ENCODE results near the gene NR2C2AP. TPM values are rescaled to one million over a fixed set of nuclear protein-coding genes. Genes with fewer than 3 reads are reported as not detected.

Gene NR2C2AP
- total RNA-seq, 1 donor, result 17.8 TPM

GRCh38 chr19:19160461-19161035 is 42.7 kb downstream of the NR2C2AP start:
- no peak for DNase-seq (ENCODE audit: low read depth)
- TF ChIP-seq CTCF (IDR thresholded peaks at IDR 0.05; ENCODE audit: insufficient read depth, low read length), result no peak
- H3K4me3 ChIP-seq (ENCODE audit: low read depth, low read length), result no peak overlapping the region

DNA sequence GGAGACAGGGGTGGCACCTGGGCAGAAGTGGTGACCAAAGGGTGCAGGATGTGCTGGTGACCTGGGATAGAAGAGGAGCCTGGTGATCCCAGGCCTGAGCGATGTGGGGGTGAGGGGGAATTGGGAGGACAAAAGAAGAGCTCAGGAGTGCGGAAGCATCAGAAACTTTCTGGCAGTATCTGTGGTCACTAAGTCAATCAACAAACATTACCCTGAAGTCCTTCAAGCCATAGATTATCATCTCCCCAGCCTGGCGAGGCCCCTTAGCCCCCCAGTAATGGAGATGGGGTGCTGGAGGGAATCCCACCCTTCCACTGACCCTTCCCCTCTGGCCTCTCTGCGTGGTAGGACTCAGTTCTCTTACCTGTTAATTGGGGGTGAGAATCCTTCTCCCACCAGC is 43.7 kb downstream of the NR2C2AP start:
- no peak overlapping the region for H3K4me3 ChIP-seq (ENCODE audit: low read depth, low read length)
- no peak for TF ChIP-seq CTCF (IDR thresholded peaks at IDR 0.05; ENCODE audit: insufficient read depth, low read length)
- no peak for DNase-seq (ENCODE audit: low read depth)

DNA sequence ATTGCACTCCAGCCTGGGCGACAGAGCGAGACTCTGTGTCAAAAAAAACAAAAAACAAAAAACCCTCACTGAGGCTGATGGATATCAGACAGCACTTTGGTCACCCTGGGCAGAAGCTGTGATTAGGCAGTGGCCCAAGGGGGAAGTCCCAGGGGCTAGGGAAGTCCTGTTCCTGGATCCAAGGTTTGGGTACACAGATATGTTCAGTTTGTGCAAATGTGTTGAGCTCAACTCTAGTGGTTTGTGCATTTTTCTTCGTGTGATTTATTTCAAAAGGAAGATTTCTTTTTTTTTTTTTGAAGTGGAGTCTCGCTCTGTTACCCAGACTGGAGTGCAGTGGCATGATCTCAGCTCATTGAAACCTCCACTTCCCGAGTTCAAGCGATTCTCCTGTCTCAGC is 45.4 kb downstream of the NR2C2AP start:
- TF ChIP-seq CTCF (IDR thresholded peaks at IDR 0.05; ENCODE audit: insufficient read depth, low read length), result no peak
- DNase-seq (ENCODE audit: low read depth), result no peak
- H3K4me3 ChIP-seq (ENCODE audit: low read depth, low read length), result no peak overlapping the region

DNA sequence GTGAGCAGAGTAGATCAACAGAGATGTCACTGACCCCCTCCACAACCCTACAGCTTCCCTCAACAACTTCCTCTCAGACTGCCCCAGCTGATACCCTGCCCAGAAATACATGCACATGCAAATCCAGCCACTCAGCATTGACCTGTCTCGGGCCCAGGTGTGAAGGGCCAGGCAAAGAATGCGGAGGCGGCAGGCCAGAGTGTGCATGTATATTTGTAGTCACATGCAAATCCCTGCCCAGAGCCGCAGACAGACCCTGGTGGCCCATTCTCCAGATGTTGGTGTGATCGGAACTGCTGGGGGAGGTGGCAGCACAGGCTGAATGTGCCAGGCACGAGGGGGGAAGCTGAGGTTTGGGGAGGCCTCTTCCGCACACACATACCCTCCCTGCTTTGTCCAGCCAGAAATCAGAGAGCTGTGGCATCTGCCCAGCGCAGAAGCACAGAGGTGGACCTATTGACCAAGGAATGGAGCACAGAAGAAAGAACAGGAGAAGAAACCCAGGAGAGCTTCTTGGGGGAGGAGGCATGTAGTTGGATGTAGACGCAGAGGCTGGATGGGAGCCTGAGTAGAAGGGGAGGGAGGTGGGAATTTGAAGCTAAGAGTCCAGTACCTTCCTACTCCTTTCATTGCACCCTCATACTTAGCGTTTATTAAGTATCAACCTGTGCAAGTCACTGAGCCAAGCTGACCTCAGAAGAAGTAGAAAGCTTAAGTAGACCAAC is 47.6 kb downstream of the NR2C2AP start:
- H3K4me3 ChIP-seq (ENCODE audit: low read depth, low read length), result no peak overlapping the region
- TF ChIP-seq CTCF (IDR thresholded peaks at IDR 0.05; ENCODE audit: insufficient read depth, low read length), result no peak
- no peak for DNase-seq (ENCODE audit: low read depth)

- H3K4me3 ChIP-seq (ENCODE audit: low read depth, low read length), result no peak overlapping the region
- TF ChIP-seq CTCF (IDR thresholded peaks at IDR 0.05; ENCODE audit: insufficient read depth, low read length), result no peak
- DNase-seq (ENCODE audit: low read depth), result no peak
Measured at GRCh38 chr19:19154768-19155494, 48.3 kb downstream of the NR2C2AP start.

DNA sequence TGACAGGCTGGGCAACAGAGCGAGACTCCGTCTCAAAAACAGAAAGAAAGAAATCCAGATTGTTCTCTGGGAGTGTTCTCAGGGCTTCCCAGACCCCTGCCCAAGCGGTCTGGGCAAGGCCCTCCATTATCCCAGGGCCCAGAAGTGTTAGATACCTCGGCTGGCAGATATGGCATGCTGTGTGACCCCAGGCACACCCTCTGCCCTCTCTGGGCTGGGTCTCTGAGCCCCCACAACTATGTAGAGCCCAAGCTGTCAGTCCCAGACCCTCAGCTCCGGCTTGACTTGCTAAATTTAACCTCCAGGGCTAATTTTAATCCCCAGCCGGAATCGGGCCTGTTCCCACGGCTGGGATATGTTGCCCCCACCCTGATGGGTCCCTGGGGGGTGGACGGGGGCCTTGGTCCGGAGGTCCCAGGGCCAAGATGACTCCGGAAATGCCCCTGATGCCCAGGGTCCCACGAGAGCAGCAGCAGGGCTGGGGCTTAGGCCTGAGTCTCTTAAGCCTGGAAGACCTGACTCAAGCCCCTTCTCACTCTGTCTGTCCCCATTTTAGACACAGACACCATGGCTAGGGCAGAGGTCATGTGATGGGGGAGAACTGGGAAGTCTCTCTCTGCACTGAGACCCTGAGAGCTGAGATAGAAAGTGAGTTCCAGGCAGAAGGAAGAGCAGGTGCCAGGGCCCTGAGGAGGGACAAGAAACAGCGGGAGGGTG is 50.4 kb downstream of the NR2C2AP start:
- TF ChIP-seq CTCF (IDR thresholded peaks at IDR 0.05; ENCODE audit: insufficient read depth, low read length), result no peak
- no peak overlapping the region for H3K4me3 ChIP-seq (ENCODE audit: low read depth, low read length)
- no peak for DNase-seq (ENCODE audit: low read depth)

Measured in fibroblast of the aortic adventitia (primary cell).